Glutamatergic neuron (in vitro differentiated cells): Measurements from ENCODE around the gene ZSCAN5B. TPM values are rescaled to one million over a fixed set of nuclear protein-coding genes. Genes with fewer than 3 reads are reported as not detected.
"Not testable (repeated sequence)": the region's sequence is repeated elsewhere in the genome, so short reads cannot be mapped to it uniquely, and the experiment has no call there.

Source experiments
- DNase-seq: peaks from one replicate; pipeline ENCODE4 v3.0.0; 2022
- H3K27ac Mint-ChIP-seq: one replicate; pipeline ENCODE4 v1.8.0; 2020; ENCODE audit warnings: mild to moderate bottlenecking, mixed read lengths, inconsistent platforms; ENCODE audit not compliant: unreplicated experiment
- H3K27me3 Mint-ChIP-seq: one replicate; pipeline ENCODE4 v1.8.0; 2020; ENCODE audit warnings: mild to moderate bottlenecking, moderate library complexity, mixed read lengths, inconsistent platforms; ENCODE audit not compliant: unreplicated experiment
- H3K36me3 Mint-ChIP-seq: one replicate; pipeline ENCODE4 v1.8.0; 2020; ENCODE audit warnings: mild to moderate bottlenecking, mixed read lengths, inconsistent platforms; ENCODE audit not compliant: unreplicated experiment
- H3K4me1 Mint-ChIP-seq: one replicate; pipeline ENCODE4 v1.8.0; 2020; ENCODE audit warnings: mild to moderate bottlenecking, low read depth, mixed read lengths, inconsistent platforms; ENCODE audit not compliant: unreplicated experiment
- H3K4me3 Mint-ChIP-seq: one replicate; pipeline ENCODE4 v1.8.0; 2020; ENCODE audit warnings: mild to moderate bottlenecking, mixed read lengths, inconsistent platforms; ENCODE audit not compliant: unreplicated experiment
- H3K9me3 Mint-ChIP-seq: one replicate; pipeline ENCODE4 v1.8.0; 2020; ENCODE audit warnings: mild to moderate bottlenecking, moderate library complexity, mixed read lengths, inconsistent platforms; ENCODE audit not compliant: unreplicated experiment
- CTCF ChIP-seq: fragments of 200-600 bp; sonication (generic); IDR thresholded peaks from one replicate; pipeline ENCODE4 v1.5.0; 2021; ENCODE audit not compliant: partially characterized antibody, unreplicated experiment
- long read RNA-seq: library from polyadenylated mRNA; unstranded; transcript quantifications from one replicate; pipeline ENCODE4 v2.0.0, GENCODE V29; 2020; ENCODE audit not compliant: unreplicated experiment
- total RNA-seq: library from RNA; stranded (reverse); fragmentation: NEBNext Ultra II Directional; extraction: Animal tissue kit (Norgen Biotek cat#: 25700); gene quantifications from one replicate; pipeline ENCODE4 v1.2.1, GENCODE V29; 2021; ENCODE audit not compliant: unreplicated experiment

Gene ZSCAN5B, protein sequence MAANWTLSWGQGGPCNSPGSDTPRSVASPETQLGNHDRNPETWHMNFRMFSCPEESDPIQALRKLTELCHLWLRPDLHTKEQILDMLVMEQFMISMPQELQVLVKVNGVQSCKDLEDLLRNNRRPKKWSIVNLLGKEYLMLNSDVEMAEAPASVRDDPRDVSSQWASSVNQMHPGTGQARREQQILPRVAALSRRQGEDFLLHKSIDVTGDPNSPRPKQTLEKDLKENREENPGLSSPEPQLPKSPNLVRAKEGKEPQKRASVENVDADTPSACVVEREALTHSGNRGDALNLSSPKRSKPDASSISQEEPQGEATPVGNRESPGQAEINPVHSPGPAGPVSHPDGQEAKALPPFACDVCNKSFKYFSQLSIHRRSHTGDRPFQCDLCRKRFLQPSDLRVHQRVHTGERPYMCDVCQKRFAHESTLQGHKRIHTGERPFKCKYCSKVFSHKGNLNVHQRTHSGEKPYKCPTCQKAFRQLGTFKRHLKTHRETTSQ
- total RNA-seq, result not detected
- long read RNA-seq, result 0 reads

- not testable (repeated sequence) for DNase-seq, H3K9me3 Mint-ChIP-seq, H3K4me1 Mint-ChIP-seq, H3K4me3 Mint-ChIP-seq, H3K27ac Mint-ChIP-seq, H3K36me3 Mint-ChIP-seq, H3K27me3 Mint-ChIP-seq
Measured at GRCh38 chr19:56197646-56198045, at the start of gene ZSCAN5B. Gene ZSCAN5B (minus strand): TSS chr19:56197783. CDS start chr19:56193052, 4,731 bp downstream.

- DNase-seq, H3K27ac Mint-ChIP-seq, H3K4me1 Mint-ChIP-seq, H3K9me3 Mint-ChIP-seq, H3K36me3 Mint-ChIP-seq, H3K4me3 Mint-ChIP-seq, H3K27me3 Mint-ChIP-seq: not testable (repeated sequence)
Measured at GRCh38 chr19:56245764-56246163, 48.2 kb upstream of the ZSCAN5B start.

DNA sequence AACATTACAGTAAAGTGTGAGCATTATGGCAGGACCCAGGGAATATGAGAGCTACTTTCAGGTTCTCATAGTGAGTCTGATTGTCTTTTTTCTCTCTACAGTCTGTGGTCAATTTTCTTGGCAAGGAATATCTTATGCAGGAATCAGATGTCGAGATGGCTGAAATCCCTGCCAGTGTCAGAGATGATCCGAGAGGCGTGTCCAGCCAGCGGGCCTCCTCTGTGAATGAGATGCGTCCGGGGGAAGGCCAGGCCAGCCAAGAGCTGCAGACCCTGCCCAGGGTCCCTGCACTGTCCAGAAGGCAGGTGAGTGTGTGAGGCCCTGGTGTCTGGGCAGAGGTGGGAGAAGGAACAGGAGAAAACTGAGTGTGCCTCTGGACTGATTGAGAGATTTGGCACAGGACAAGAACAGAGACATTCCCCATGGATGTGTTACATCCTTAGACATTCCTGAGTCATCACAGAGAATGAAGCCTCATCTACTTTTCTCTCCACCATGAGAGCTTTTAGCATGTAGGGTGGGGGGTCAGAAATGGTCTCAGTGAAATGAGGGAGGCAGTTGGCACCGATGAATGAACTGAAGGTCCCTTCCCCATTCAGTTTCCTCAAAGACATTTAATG, 47.6 kb upstream of the ZSCAN5B start:
- no peak for DNase-seq
- Mint-ChIP-seq H3K27ac (no peak overlapping the region), H3K36me3 (peaks cover 5% of the 10 kb centered on the region), H3K27me3 (peaks cover 2% of the 10 kb centered on the region), H3K4me3 (no peak overlapping the region), H3K4me1 (no peaks in the 10 kb centered on the region), H3K9me3 (peaks cover 4% of the 10 kb centered on the region)
- no peak for TF ChIP-seq CTCF

GRCh38 chr19:56223481-56223880, 25.9 kb upstream of the ZSCAN5B start:
- Mint-ChIP-seq H3K27ac (no peak overlapping the region), H3K9me3 (no peaks in the 10 kb centered on the region), H3K4me1 (no peaks in the 10 kb centered on the region), H3K27me3 (peaks cover 2% of the 10 kb centered on the region), H3K4me3 (no peak overlapping the region), H3K36me3 (peaks cover 16% of the 10 kb centered on the region)
- DNase-seq, result no peak
- TF ChIP-seq CTCF, result no peak

DNA sequence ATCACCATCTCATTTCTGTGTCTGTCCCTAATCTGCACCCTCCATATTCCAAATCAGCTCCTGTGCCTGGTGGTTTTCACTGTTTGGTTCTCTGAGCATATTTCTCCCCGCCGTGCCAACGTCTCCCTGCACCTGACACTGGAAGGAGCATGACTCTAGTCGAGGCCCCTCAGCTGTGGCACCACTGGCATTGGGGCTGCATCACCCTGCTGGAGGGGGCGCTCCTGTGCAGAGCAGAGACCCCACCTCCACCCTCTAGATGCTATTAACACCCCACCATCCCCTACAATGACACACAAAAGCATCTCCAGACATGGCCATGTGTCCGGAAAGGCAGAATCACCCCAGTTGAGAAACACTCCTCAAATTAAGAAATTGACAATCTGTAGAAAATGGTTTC, 25.3 kb upstream of the ZSCAN5B start:
- Mint-ChIP-seq H3K36me3 (peaks cover 16% of the 10 kb centered on the region), H3K27ac (no peak overlapping the region), H3K27me3 (peaks cover 2% of the 10 kb centered on the region), H3K4me1 (no peaks in the 10 kb centered on the region), H3K4me3 (no peak overlapping the region), H3K9me3 (peaks cover 2% of the 10 kb centered on the region)
- no peak for DNase-seq
- no peak for TF ChIP-seq CTCF

GRCh38 chr19:56221851-56222250, 24.3 kb upstream of the ZSCAN5B start:
- no peak overlapping the region for H3K27ac Mint-ChIP-seq
- peaks cover 2% of the 10 kb centered on the region for H3K4me1 Mint-ChIP-seq
- peaks cover 2% of the 10 kb centered on the region for H3K27me3 Mint-ChIP-seq
- no peak overlapping the region for H3K4me3 Mint-ChIP-seq
- no peak for TF ChIP-seq CTCF
- peaks cover 3% of the 10 kb centered on the region for H3K9me3 Mint-ChIP-seq
- DNase-seq, result no peak
- H3K36me3 Mint-ChIP-seq, result peaks cover 16% of the 10 kb centered on the region
